HG02588 (cell line): ENCODE data around the gene SRP68.
"Not testable (repeated sequence)": the region's sequence is repeated elsewhere in the genome, so short reads cannot be mapped to it uniquely, and the experiment has no call there.

Source experiments
- ATAC-seq: cut with Tn5 transposase; IDR thresholded peaks from one replicate; pipeline ENCODE4 v1.9.1; 2021; ENCODE audit warnings: mild to moderate bottlenecking, moderate library complexity; ENCODE audit not compliant: unreplicated experiment

SRP68 gene

DNA sequence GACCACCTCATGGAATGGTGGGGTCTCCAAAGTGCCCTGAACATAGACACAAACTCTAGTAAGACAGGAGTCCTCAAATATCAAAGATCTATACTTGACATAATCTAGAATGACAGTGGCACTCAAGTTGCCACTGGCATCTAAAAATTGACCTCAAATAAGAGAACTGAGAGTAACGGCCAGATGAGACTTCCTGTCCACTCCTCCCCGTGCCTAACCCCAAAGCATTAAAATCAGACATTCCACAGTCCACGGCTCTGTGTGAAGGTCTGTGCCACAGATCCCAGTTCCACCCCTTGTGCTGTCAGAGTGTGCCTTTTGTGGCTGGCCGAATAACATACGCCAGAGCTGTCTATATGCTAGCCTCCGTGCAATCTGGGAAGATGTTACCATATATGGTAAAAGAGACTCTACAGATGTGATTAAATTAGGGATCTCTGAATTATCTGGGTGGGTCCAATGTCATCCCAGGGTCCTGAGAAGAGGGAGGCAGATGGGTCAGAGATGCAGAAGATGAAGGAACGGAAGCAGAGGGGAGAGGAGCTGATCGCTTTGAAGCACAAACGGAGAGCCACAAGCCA lies 24.2 kb downstream of the SRP68 start:
- no peak for ATAC-seq

GRCh38 chr17:76046064-76046463 lies 26.3 kb downstream of the SRP68 start:
- no peak for ATAC-seq

- ATAC-seq, result not testable (repeated sequence)
These were observed 27.8 kb downstream of the SRP68 start for GRCh38 chr17:76044475-76045007.

DNA sequence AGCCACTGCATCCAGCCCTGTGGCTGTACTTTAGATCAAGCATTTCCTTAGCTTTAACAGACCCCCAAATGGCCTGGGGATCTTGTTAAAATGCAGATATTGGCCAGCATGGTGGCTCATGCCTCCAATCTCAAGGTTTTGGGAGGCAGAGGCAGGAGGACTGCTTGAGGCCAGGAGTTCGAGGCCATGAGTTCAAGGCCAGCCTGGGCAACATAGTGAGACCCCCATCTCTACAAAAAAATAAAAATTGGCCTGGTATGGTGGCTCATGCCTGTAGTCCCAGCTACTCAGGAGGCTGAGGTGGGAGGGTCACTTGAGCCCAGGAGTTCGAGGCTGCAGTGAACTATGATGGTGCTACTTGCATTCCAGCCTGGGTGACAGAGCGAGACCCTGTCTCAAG lies 29.4 kb downstream of the SRP68 start:
- ATAC-seq, result not testable (repeated sequence)

- ATAC-seq, result no peak
These were observed 31.9 kb downstream of the SRP68 start for GRCh38 chr17:76040376-76040775.

GRCh38 chr17:76039121-76039520 lies 33.2 kb downstream of the SRP68 start:
- ATAC-seq, result no peak

DNA sequence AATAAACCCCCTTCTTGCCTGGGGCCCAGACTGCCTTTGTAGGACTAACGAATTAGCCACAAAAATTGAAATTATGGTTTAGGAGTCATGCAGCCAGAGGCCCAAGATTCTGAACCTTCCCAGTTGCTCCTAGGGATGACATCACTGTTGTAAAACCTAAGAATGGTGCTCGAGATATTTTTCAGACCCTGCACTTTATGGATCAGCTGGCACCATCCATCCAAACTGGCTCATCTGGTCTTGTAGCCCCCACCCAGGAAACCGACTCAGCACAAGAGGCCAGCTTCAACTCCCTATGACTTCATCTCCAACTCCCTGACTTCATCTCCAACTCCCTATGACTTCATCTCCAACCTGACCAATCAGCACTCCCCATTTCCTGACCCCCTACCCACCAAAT lies 34.3 kb downstream of the SRP68 start:
- no peak for ATAC-seq

DNA sequence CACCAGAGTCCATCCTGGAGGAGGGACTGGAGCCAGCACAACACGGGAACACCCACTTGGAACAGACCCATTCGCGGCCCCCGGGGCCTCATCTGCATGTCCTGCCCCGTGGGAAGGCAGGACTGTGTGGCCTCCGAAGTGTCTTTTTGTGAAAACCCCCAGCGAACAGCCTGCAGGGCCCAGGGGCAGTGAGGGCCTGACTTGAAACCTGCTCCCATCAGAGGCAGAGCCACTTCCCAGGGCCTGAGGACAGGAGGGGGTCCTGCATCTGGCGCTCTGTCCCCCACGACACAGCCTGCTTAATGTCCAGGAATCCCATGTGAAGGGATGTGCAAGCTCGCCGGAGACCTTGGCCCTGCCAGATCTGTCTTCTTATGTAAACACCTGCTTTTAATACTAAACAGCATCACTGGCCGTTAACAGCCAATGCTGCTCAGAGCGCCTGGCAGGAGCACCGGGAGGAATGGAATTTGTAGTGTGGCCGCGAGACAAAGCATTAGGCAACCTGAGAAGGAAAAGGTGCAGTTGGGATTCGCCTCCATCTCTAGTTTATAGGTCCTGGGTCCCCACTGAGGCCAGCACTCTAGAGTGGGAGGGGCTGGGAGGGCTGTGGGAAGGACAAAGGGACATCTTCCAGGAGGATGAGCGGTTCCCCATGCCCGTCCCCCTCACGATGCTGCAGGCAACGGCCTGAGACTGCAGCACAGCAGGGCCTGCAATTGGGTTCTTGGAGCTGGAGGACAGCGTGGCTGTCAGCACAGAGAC lies 35.6 kb downstream of the SRP68 start:
- ATAC-seq, result no peak

GRCh38 chr17:76034428-76035350 lies 37.6 kb downstream of the SRP68 start:
- no peak for ATAC-seq

DNA sequence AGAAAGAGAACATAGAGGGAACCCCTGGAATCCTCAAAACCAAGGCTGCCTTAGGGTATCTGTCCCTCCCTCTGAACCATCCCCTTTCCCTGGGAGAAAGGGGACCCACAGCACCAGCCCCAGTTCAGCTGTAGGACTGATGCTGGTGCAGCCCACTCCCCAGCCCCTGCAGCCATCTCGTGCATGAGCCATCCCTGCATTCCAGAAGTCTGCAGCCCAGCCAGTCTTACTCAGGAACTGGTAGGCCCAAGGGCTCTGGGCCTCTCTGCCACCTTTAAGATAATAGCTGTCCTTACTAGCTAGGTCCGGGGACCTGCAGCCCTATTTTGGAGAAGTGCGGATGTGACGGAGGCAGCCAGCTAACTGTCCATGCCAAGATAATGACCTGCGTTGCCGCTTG lies 39.2 kb downstream of the SRP68 start:
- ATAC-seq, result no peak

GRCh38 chr17:76032780-76033108 lies 39.6 kb downstream of the SRP68 start:
- no peak for ATAC-seq

DNA sequence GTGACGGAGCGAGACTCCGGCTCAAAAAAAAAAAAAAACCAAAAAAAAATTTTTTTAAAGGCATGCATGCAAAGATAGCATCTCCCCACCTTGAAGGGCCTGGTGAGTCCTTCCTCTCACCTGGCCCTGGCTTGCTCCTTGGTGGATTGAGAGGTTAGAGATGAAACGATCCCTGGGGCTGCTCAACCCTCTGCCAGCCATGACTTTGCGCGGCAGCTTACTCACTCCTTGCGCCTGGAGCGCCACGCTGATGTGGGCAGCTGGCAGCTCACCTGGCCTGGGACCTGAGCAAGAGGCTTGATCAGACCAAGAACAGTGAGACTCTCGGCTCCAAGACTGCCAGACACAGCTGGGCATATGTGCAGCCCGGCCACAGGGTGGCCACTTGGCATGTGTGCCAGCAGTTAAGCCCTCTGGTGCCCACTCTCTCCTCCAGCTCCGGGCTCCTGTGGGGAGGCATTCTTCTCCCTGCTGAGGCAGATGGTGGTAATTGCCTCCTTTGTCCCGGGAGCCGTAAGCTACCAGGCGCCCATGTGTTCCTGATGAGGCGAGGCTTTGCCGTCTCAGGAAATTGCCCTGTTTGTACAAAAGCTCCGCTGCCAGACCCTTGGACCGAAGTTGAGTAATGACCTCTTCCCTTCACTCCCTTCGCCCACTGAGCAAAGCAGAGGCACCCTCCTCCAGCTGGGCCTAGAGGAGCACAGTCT lies 40.1 kb downstream of the SRP68 start:
- no peak for ATAC-seq

GRCh38 chr17:76027159-76027839 lies 45.0 kb downstream of the SRP68 start, which contains the start of gene EVPL:
TSS of gene EVPL (minus strand) at chr17:76027306. CDS start at chr17:76027198, 108 bp downstream.
- ATAC-seq, result no peak

DNA sequence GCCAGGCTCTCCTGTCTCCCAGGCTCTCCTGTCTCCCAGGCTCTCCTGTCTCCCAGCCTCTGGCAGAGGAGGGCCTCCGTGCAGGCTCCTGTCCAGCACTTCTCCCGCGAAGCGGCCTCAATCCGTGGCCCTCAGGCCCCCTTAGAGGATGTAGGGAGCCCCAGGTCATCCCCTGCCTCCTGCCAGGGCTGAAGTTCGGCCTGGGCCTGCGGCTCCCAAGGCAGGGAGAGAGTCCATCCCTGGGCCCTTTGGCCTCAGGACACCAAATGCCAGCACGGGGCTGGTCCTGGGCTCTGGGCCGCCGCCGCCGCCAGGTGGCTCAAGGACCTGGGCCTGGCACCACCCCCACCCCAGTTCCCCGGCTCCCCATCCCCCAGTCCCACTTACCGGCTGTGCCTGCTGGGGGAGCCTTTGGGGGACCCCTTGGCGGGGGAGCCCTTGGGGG lies 45.6 kb downstream of the SRP68 start:
- no peak for ATAC-seq

GRCh38 chr17:76025294-76025693 lies 47.0 kb downstream of the SRP68 start:
- ATAC-seq, result no peak

- no peak for ATAC-seq
These were observed 48.0 kb downstream of the SRP68 start for GRCh38 chr17:76024353-76024752.

GRCh38 chr17:76023900-76024237 lies 48.4 kb downstream of the SRP68 start:
- no peak for ATAC-seq

DNA sequence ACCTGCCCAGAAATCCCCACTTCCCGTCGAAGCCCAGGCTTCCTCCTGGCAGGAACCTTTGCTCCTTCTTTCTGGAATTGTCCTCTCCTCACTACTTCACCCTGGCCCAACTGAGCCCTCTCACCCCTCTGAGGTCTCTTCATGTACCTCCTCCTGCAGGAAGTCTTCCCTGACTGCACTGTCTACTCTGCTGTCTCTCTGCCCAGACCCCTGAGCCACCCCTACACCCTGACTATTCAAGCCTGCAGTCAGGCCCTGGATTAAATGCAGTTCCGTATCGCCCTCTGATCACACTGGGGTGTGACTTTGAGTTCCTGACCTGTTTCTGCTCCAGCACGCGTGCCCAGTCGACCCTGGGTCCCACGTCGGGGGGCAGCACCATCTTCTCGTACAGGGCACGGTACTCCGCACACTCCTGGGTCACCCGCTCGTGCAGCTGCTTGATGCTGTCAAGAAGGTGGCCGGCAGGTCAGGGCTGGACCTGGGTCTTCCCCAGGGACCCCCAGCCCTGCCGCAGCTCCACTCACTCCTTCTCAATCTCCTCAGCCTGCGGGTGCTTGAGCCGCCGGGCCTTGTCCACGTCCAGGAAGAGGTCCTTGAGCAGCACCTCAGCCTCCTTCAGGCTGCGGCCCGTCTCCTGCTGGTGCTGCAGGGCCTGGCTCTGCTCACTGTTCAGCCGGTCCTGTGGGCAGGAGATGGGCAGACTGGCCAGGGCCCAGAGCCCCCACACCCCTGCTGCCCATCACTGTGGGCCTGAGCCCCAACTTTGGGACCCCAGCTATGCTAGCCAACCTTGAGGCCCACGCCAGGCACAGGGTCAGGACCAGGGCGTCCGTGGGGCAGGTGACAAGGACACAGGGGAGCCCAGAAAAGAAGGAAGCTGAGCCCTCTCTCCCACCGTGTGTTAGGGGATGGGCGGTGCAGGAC lies 49.1 kb downstream of the SRP68 start:
- ATAC-seq, result no peak

DNA sequence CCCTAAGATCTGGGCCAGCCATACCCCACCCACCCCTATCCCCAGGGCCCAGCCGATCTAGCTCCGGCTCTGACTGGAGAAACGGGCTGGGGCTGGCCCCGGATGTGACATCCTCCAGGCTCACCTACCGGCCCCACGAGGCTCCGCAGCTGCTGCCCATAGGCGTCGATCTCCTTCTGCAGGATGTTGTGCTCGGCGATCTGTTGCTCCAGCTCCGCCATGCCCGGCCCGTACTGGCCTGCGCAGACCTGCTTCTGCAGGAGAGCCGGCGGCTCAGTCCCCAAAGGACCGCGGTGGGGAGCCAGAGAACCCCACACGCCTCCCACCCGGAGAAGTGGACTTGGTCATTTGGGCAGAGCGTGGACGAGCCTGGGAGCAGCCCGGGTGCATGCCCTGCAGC lies 50.0 kb downstream of the SRP68 start:
- ATAC-seq, result no peak
